ENCODE results near the gene MAPK8IP1. TPM values are rescaled to one million over a fixed set of nuclear protein-coding genes. Genes with fewer than 3 reads are reported as not detected.
"Not testable (repeated sequence)": the region's sequence is repeated elsewhere in the genome, so short reads cannot be mapped to it uniquely, and the experiment has no call there.

The MAPK8IP1 gene
- polyA plus RNA-seq, 1 experiment: 8.7 TPM

DNA sequence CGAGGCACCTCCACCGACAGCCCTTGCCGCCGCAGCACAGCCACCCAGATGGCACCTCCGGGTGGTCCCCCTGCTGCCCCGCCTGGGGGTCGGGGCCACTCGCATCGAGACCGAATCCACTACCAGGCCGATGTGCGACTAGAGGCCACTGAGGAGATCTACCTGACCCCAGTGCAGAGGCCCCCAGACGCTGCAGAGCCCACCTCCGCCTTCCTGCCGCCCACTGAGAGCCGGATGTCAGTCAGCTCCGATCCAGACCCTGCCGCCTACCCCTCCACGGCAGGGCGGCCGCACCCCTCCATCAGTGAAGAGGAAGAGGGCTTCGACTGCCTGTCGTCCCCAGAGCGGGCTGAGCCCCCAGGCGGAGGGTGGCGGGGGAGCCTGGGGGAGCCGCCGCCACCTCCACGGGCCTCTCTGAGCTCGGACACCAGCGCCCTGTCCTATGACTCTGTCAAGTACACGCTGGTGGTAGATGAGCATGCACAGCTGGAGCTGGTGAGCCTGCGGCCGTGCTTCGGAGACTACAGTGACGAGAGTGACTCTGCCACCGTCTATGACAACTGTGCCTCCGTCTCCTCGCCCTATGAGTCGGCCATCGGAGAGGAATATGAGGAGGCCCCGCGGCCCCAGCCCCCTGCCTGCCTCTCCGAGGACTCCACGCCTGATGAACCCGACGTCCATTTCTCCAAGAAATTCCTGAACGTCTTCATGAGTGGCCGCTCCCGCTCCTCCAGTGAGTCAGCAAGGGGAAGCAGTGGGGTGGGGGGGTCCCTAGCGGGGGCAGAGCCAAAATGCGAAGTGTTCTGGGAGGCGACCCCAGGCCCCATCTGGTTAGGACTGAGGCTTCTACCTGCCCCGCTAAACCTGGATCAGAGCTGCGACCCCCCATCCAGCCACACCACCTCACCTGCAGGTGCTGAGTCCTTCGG lies 17.3 kb downstream of the MAPK8IP1 start:
- POLR2A ChIA-PET: no interaction called here
- Histone ChIP-seq H3K27me3 (ENCODE audit: control insufficient read depth, insufficient read depth, low read length) (no peaks in the 10 kb centered on the region), H3K36me3 (ENCODE audit: control insufficient read depth, insufficient read depth, low read length) (peaks cover 4% of the 10 kb centered on the region), H3K4me3 (ENCODE audit: low read depth, low read length) (no peak overlapping the region)
- TF ChIP-seq, protein P1, sequence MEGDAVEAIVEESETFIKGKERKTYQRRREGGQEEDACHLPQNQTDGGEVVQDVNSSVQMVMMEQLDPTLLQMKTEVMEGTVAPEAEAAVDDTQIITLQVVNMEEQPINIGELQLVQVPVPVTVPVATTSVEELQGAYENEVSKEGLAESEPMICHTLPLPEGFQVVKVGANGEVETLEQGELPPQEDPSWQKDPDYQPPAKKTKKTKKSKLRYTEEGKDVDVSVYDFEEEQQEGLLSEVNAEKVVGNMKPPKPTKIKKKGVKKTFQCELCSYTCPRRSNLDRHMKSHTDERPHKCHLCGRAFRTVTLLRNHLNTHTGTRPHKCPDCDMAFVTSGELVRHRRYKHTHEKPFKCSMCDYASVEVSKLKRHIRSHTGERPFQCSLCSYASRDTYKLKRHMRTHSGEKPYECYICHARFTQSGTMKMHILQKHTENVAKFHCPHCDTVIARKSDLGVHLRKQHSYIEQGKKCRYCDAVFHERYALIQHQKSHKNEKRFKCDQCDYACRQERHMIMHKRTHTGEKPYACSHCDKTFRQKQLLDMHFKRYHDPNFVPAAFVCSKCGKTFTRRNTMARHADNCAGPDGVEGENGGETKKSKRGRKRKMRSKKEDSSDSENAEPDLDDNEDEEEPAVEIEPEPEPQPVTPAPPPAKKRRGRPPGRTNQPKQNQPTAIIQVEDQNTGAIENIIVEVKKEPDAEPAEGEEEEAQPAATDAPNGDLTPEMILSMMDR (IDR thresholded peaks at IDR 0.05; ENCODE audit: insufficient read depth, low read depth, low read length): no peak
- CTCF ChIA-PET: interaction anchor here (0.6 kb wide), 1 partner anchor 28 kb away, joined by 3 read pairs; no protein-coding TSS in a partner anchor
- no peak for DNase-seq (ENCODE audit: low read depth)

DNA sequence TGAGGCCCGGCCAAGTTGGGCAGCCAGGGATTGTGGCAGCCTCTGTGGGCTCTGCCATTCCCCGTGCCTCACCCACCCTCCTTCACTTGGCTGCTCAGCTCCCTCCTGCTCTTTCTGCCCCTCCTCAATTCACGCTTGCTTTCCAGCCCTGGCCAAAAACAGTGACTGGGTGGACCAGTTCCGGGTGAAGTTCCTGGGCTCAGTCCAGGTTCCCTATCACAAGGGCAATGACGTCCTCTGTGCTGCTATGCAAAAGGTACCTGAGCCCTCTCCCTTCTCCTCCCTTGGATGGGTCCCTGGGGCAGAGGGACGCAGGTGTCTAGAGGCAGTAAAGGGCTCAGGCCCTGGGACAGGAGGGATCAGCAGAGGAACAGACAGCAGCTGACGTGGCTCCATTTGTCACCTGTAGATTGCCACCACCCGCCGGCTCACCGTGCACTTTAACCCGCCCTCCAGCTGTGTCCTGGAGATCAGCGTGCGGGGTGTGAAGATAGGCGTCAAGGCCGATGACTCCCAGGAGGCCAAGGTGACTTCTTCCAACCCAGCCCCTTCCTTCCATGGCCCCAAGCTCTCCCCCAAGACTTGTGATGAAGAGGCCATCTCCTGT lies 19.0 kb downstream of the MAPK8IP1 start:
- TF ChIP-seq, protein P1 (IDR thresholded peaks at IDR 0.05; ENCODE audit: insufficient read depth, low read depth, low read length): no peak
- DNase-seq (ENCODE audit: low read depth): no peak
- Histone ChIP-seq H3K36me3 (ENCODE audit: control insufficient read depth, insufficient read depth, low read length) (peaks cover 4% of the 10 kb centered on the region), H3K27me3 (ENCODE audit: control insufficient read depth, insufficient read depth, low read length) (no peaks in the 10 kb centered on the region), H3K4me3 (ENCODE audit: low read depth, low read length) (no peak overlapping the region)
- ChIA-PET POLR2A (no interaction called here), CTCF (no interaction called here)

DNA sequence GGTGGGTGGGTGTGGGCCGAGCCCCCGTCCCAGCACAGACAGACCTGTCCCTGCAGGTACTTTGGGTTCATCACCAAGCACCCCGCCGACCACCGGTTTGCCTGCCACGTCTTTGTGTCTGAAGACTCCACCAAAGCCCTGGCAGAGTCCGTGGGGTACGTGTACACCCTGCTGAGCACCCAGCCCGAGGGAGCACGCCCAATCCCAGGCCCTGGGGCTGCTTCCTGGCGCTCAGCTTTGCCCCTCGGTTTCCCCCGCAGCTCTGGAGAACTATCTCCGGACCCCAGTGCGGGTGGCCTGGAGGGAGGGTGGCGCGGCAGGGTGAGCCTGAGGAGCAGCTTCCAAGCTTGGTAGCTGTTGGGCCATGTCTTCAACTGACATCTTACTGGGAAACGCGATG lies 19.6 kb downstream of the MAPK8IP1 start:
- CTCF ChIA-PET: no interaction called here

DNA sequence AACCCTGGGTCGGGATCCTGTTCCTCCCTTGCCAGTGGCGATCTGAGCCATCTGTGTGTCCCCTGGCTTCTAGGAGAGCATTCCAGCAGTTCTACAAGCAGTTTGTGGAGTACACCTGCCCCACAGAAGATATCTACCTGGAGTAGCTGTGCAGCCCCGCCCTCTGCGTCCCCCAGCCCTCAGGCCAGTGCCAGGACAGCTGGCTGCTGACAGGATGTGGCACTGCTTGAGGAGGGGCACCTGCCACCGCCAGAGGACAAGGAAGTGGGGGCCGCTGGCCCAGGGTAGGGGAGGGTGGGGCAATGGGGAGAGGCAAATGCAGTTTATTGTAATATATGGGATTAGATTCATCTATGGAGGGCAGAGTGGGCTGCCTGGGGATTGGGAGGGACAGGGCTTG lies 20.1 kb downstream of the MAPK8IP1 start:
- H3K27me3 ChIP-seq (ENCODE audit: control insufficient read depth, insufficient read depth, low read length); CTCF ChIA-PET; H3K4me3 ChIP-seq (ENCODE audit: low read depth, low read length); H3K36me3 ChIP-seq (ENCODE audit: control insufficient read depth, insufficient read depth, low read length); DNase-seq (ENCODE audit: low read depth): not testable (repeated sequence)
- POLR2A ChIA-PET: interaction anchor here (0.7 kb wide), 1 partner anchor 742 kb away, joined by 9 read pairs; no protein-coding TSS in a partner anchor

More for the DNA sequence above, 19.6 kb downstream of the MAPK8IP1 start:
- Histone ChIP-seq H3K36me3 (ENCODE audit: control insufficient read depth, insufficient read depth, low read length) (peaks cover 6% of the 10 kb centered on the region), H3K4me3 (ENCODE audit: low read depth, low read length) (no peak overlapping the region), H3K27me3 (ENCODE audit: control insufficient read depth, insufficient read depth, low read length) (no peaks in the 10 kb centered on the region)
- no peak for DNase-seq (ENCODE audit: low read depth)
- TF ChIP-seq, protein P1 (IDR thresholded peaks at IDR 0.05; ENCODE audit: insufficient read depth, low read depth, low read length): no peak
- POLR2A ChIA-PET: interaction anchor here (0.7 kb wide), 1 partner anchor 742 kb away, joined by 9 read pairs; no protein-coding TSS in a partner anchor

DNA sequence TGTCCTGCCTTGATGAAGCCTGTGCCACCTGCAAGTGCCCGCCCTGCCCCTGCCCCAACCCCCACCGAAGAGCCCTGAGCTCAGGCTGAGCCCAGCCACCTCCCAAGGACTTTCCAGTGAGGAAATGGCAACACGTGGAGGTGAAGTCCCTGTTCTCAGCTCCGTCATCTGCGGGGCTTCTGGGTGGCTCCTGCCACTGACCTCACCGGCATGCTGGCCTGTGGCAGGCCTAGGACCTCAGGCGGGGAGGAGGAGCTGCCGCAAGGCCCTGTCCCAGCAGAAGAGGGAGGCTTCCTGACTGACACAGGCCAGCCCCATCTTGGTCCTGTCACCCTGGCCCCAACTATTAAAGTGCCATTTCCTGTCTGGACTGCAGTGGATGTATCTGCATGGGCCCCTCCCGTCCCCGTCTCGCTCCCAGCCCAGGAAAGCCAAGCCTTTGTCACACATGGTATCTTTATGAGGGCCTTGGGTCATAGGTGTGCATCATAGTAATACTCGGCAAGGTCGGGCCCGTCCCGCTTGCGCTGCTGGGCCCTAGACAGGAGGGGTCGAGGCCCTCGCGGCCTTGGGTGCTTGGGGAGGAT lies 20.7 kb downstream of the MAPK8IP1 start:
- H3K27me3 ChIP-seq (ENCODE audit: control insufficient read depth, insufficient read depth, low read length): no peaks in the 10 kb centered on the region
- POLR2A ChIA-PET: interaction anchor here (0.6 kb wide), 1 partner anchor 390 kb away, joined by 3 read pairs; no protein-coding TSS in a partner anchor
- no peak for DNase-seq (ENCODE audit: low read depth)
- no peak overlapping the region for H3K4me3 ChIP-seq (ENCODE audit: low read depth, low read length)
- CTCF ChIA-PET: no interaction called here
- peaks cover 9% of the 10 kb centered on the region for H3K36me3 ChIP-seq (ENCODE audit: control insufficient read depth, insufficient read depth, low read length)
- TF ChIP-seq, protein P1 (IDR thresholded peaks at IDR 0.05; ENCODE audit: insufficient read depth, low read depth, low read length): no peak
